ENCODE measurements around the gene CDHR5.
A peak's percentile ranks its signal among the peaks of the same experiment; 100 is the strongest.
"Not testable (repeated sequence)": the region's sequence is repeated elsewhere in the genome, so short reads cannot be mapped to it uniquely, and the experiment has no call there.

Gene CDHR5

GRCh38 chr11:624705-625635, at the start of gene CDHR5:
CDHR5 (minus strand) TSS chr11:624955; CDS start chr11:624902, 53 bp downstream.
- DNase-seq, result no peak

GRCh38 chr11:674406-674805, 49.7 kb upstream of the CDHR5 start:
- DNase-seq, result no peak

GRCh38 chr11:673866-674265, 49.1 kb upstream of the CDHR5 start:
- DNase-seq, result no peak

- DNase-seq, result no peak
Measured at GRCh38 chr11:665704-666281, 41.0 kb upstream of the CDHR5 start.

GRCh38 chr11:665062-665703, 40.4 kb upstream of the CDHR5 start:
- DNase-seq, result peak; percentile 19

GRCh38 chr11:662689-663274, 38.0 kb upstream of the CDHR5 start:
- DNase-seq, result no peak

- peak; percentile 5 for DNase-seq
Measured at GRCh38 chr11:660681-661444, 36.1 kb upstream of the CDHR5 start.

GRCh38 chr11:660281-660680, 35.5 kb upstream of the CDHR5 start:
- no peak for DNase-seq

GRCh38 chr11:659532-660085, 34.9 kb upstream of the CDHR5 start:
- DNase-seq, result no peak

- no peak for DNase-seq
Measured at GRCh38 chr11:657691-658126, 33.0 kb upstream of the CDHR5 start.

- no peak for DNase-seq
Measured at GRCh38 chr11:656866-657265, 32.1 kb upstream of the CDHR5 start.

- no peak for DNase-seq
Measured at GRCh38 chr11:656426-656825, 31.7 kb upstream of the CDHR5 start.

- no peak for DNase-seq
Measured at GRCh38 chr11:655036-655726, 30.4 kb upstream of the CDHR5 start.

- not testable (repeated sequence) for DNase-seq
Measured at GRCh38 chr11:654444-654843, 29.7 kb upstream of the CDHR5 start.

GRCh38 chr11:653837-654236, 29.1 kb upstream of the CDHR5 start:
- no peak for DNase-seq

GRCh38 chr11:653136-653535, 28.4 kb upstream of the CDHR5 start:
- DNase-seq, result not testable (repeated sequence)

- no peak for DNase-seq
Measured at GRCh38 chr11:650482-650881, 25.7 kb upstream of the CDHR5 start.

GRCh38 chr11:647672-648158, 23.0 kb upstream of the CDHR5 start:
- not testable (repeated sequence) for DNase-seq

GRCh38 chr11:646214-646613, 21.5 kb upstream of the CDHR5 start:
- DNase-seq, result no peak

GRCh38 chr11:645536-645935, 20.8 kb upstream of the CDHR5 start:
- DNase-seq, result no peak
